HepG2 (cell line): ENCODE data around the gene UNC5C. TPM values are rescaled to one million over a fixed set of nuclear protein-coding genes. Genes with fewer than 3 reads are reported as not detected.

ENCODE experiments used
- ATAC-seq: fragments of 200-7000 bp; cut with Tn5 transposase; 3 replicates; pipeline ENCODE4 v1.9.1; 2020; ENCODE audit warnings: mild to moderate bottlenecking, moderate library complexity
- BruUV-seq: library from RNA; stranded (reverse); fragments of 400-500 nt; replicated peaks from 2 replicates; lab custom pipeline; 2021; lab: Mats Ljungman, UMichigan
- CTCF ChIA-PET: fragments of 300-600 bp; formaldehyde crosslinking; extraction: SDS; loops from one replicate; lab custom pipeline; 2021; ENCODE audit warnings: low total read pairs, inconsistent platforms, low intra/inter-chr PET ratio; lab: Yijun Ruan, JAX
- POLR2A ChIA-PET: fragments of 350-600 bp; sonication (Branson Sonifier 250); formaldehyde crosslinking; loops from one replicate; lab custom pipeline; 2020; ENCODE audit warnings: antibody characterized with exemption, inconsistent platforms; lab: Yijun Ruan, JAX
- DNase-seq: peaks from one replicate; pipeline ENCODE4 v3.0.0-alpha.2; 2015; ENCODE audit warnings: low spot score
- FAIRE-seq: peaks from 3 replicates; lab custom pipeline; 2011; peaks lifted over from hg19 to GRCh38; lab: Jason Lieb, UNC
- H2AFZ ChIP-seq: one replicate; pipeline ENCODE4 v1.6.1; 2011; ENCODE audit warnings: low read length, inconsistent platforms
- H3K27ac ChIP-seq: fragments of 300-600 bp; 3 replicates; pipeline ENCODE4 v1.8.0; 2011; ENCODE audit warnings: mixed run types, mild to moderate bottlenecking, mixed read lengths, low read length, inconsistent platforms; ENCODE audit not compliant: insufficient read depth; ENCODE audit errors: extremely low read length
- H3K27me3 ChIP-seq, 2 experiments: fragments of 200-600 bp in 1 of 2; 2 replicates in 1 of 2; 3 replicates in 1 of 2; pipeline versions ENCODE4 v1.6.0 to v1.8.0; 2011; ENCODE audit warnings: low read length in 2 of 2, mild to moderate bottlenecking in 2 of 2, moderate library complexity in 2 of 2, inconsistent platforms in 1 of 2; ENCODE audit not compliant: insufficient read depth in 2 of 2, control insufficient read depth in 1 of 2
- H3K36me3 ChIP-seq, 2 experiments: fragments of 200-600 bp in 1 of 2; replicated peaks in 1 of 2; 2 replicates in 1 of 2; 3 replicates in 1 of 2; pipeline versions ENCODE4 v1.5.1 to v1.8.0; 2011; ENCODE audit warnings: low read length in 2 of 2, inconsistent platforms in 1 of 2; ENCODE audit not compliant: insufficient read depth in 2 of 2, control insufficient read depth in 1 of 2
- H3K4me1 ChIP-seq: 2 replicates; pipeline ENCODE4 v1.5.1; 2012; ENCODE audit warnings: low read length, inconsistent platforms; ENCODE audit not compliant: insufficient read depth
- H3K4me2 ChIP-seq: 2 replicates; pipeline ENCODE4 v1.6.0; 2011; ENCODE audit warnings: low read depth, low read length, inconsistent platforms
- H3K4me3 ChIP-seq, 3 experiments: fragments of 200-600 bp in 1 of 3; sonication (generic), shearing (Covaris generic) in 1 of 3; replicated peaks in 1 of 3; 2 replicates each; pipeline ENCODE4 v1.5.1; 2011 to 2016; ENCODE audit warnings: low read length in 3 of 3, inconsistent platforms in 2 of 3, low read depth in 2 of 3, mild to moderate bottlenecking in 2 of 3, control low read depth in 1 of 3, mixed read lengths in 1 of 3; ENCODE audit not compliant: insufficient read depth in 1 of 3
- H3K79me2 ChIP-seq: one replicate; pipeline ENCODE4 v1.6.1; 2011; ENCODE audit warnings: low read length, inconsistent platforms; ENCODE audit not compliant: insufficient read depth
- H3K9ac ChIP-seq: 2 replicates; pipeline ENCODE4 v1.6.0; 2011; ENCODE audit warnings: mild to moderate bottlenecking, low read depth, low read length, inconsistent platforms; ENCODE audit not compliant: insufficient read depth
- H3K9me3 ChIP-seq: 2 replicates; pipeline ENCODE4 v1.5.1; 2012; ENCODE audit warnings: mild to moderate bottlenecking, low read length
- H4K20me1 ChIP-seq: 2 replicates; pipeline ENCODE4 v1.6.0; 2011; ENCODE audit warnings: inconsistent platforms, mild to moderate bottlenecking, low read length, moderate library complexity; ENCODE audit not compliant: insufficient read depth
- GABPA ChIP-seq, 2 experiments: IDR thresholded peaks; 2 replicates each; pipeline ENCODE4 v1.6.1; 2011 to 2016; ENCODE audit warnings: low read depth in 2 of 2, low read length in 1 of 2, missing biosample characterization in 1 of 2, missing genetic modification characterization in 1 of 2
- ZNF280B ChIP-seq: sonication (generic); formaldehyde crosslinking; IDR thresholded peaks from 2 replicates; pipeline ENCODE4 v1.5.0; 2020; ENCODE audit warnings: missing genetic modification reagents, mild to moderate bottlenecking, borderline replicate concordance
- ZNF335 ChIP-seq: sonication (generic); formaldehyde crosslinking; IDR thresholded peaks from 2 replicates; pipeline ENCODE4 v1.4.0; 2020; ENCODE audit warnings: missing genetic modification reagents
- ZNF556 ChIP-seq: sonication (generic); formaldehyde crosslinking; IDR thresholded peaks from 2 replicates; pipeline ENCODE4 v1.4.0; 2020; ENCODE audit warnings: mild to moderate bottlenecking, missing genetic modification reagents, borderline replicate concordance
- ZNF703 ChIP-seq: sonication (generic); formaldehyde crosslinking; IDR thresholded peaks from 2 replicates; pipeline ENCODE4 v1.5.1; 2020; ENCODE audit warnings: missing genetic modification reagents, mild to moderate bottlenecking, moderate library complexity, borderline replicate concordance
- WGBS: methylation state at CpG from one replicate; pipeline ENCODE4 v1.1.6; 2017; ENCODE audit warnings: low lambda C conversion rate; 5-methylcytosine and 5-hydroxymethylcytosine counted together
- in situ Hi-C: cut with HindIII; loops from 2 replicates; pipeline ENCODE4 v1.10.0; 2017; ENCODE audit warnings: low pct_unique_long_range_greater_than_20kb; ENCODE audit not compliant: extremely low pct_ligation_motif_present
- intact Hi-C: fragments of 100-400 bp; cut with micrococcal nuclease; formaldehyde crosslinking; loops from one replicate; pipeline ENCODE4 v1.10.0; 2022; ENCODE audit not compliant: unreplicated experiment
- polyA plus RNA-seq, 8 experiments: library from polyadenylated mRNA; depleted of rRNA in 3 of 8; stranded (reverse) in 7 of 8; unstranded in 1 of 8; fragments of >200 nt; fragmentation: Illumina TruSeq in 4 of 8; extraction: Trizol in 4 of 8; gene quantifications; 2 replicates each; pipeline versions ENCODE4 v1.2.1 to v1.2.3, GENCODE V29; 2011 to 2016; ENCODE audit warnings: low read depth in 4 of 8, missing spikeins in 1 of 8, mixed read lengths in 1 of 8; ENCODE audit not compliant: insufficient read depth in 1 of 8
- total RNA-seq, 5 experiments: library from RNA; depleted of rRNA; stranded (reverse); fragments of >200 nt; fragmentation: Illumina TruSeq; extraction: Trizol; gene quantifications; 2 replicates each; pipeline ENCODE4 v1.2.3, GENCODE V29; 2016; ENCODE audit warnings: low read depth in 1 of 5

UNC5C gene
- total and polyA plus RNA-seq, 2 of the 13 experiments (the other 11 are each of a cell fraction or from before 2014, with no cell fraction given), result not detected

GRCh38 chr4:95517576-95518345 is 31.0 kb downstream of the UNC5C start (continued):
- no peak for TF ChIP-seq ZNF280B
- no peak for TF ChIP-seq ZNF335 (CRISPR knock-in tag)
- TF ChIP-seq ZNF556 (CRISPR knock-in tag), result no peak
- TF ChIP-seq, all 625 proteins: peak for 0

- Histone ChIP-seq H3K4me1 (no peaks in the 10 kb centered on the region), H2AFZ (no peak overlapping the region), H3K36me3 (no peaks in the 10 kb centered on the region), H3K27ac (no peak overlapping the region), H3K4me2 (no peak overlapping the region; the same call in 1 of the 2 replicates), H3K9ac (no peak overlapping the region), H3K79me2 (no peaks in the 10 kb centered on the region), H3K4me3 (no peak overlapping the region), H3K27me3 (no peaks in the 10 kb centered on the region), H3K9me3 (no peaks in the 10 kb centered on the region), H4K20me1 (no peaks in the 10 kb centered on the region)
- POLR2A ChIA-PET, result no interaction called here
- no TSS peak for BruUV-seq
- in situ Hi-C loops (no loop called here), intact Hi-C loops (loop anchor here (5.0 kb wide), 1 partner anchor 219 kb away; no protein-coding TSS in a partner anchor)
- no peak for TF ChIP-seq ZNF703
- TF ChIP-seq GABPA (IDR thresholded peaks at IDR 0.05; ENCODE audit: low read depth, low read length), result no peak
- TF ChIP-seq GABPA (CRISPR knock-in tag; IDR thresholded peaks at IDR 0.05; ENCODE audit: low read depth), result peak; percentile 47; the same call in 1 of the 2 replicates
- ATAC-seq (no peak), FAIRE-seq (no peak), DNase-seq (no peak)
- CTCF ChIA-PET, result no interaction called here
- 21% methylated on average over 10 of the region's 10 CpGs for WGBS
Observed at GRCh38 chr4:95516528-95517017, 32.2 kb downstream of the UNC5C start.
